ENCODE data around the gene GREM2. TPM values are rescaled to one million over a fixed set of nuclear protein-coding genes. Genes with fewer than 3 reads are reported as not detected.

Gene GREM2
- total RNA-seq, 5 donors from 2014 or later (not counting 1 experiment from before 2014, with no cell fraction given) = 0.23 to 2.9 (median 0.98) TPM

DNA sequence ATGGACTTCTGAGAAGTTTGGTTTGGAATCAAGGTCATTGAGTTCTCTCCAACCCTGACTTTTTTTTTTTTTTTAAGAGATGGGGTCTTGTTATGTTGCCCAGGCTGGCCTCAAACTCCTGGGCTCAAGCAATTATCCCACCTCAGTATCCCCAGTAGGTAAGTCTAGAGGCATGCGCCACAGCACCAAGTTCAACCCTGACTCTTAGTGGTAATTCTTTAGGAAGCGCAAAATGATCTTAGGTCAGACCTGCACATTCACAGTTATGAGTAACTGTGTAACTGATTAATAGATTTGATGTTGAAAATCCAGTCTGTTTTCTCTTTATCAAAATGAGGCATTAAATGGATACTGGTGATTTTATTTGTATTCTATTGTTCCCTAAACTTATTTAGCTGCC lies 95.9 kb downstream of the GREM2 start:
- Histone ChIP-seq H3K4me3 (ENCODE audit: control insufficient read depth in 1 of 2, extremely low read depth in 1 of 2, low read length in 1 of 2) (no peak overlapping the region), H3K36me3 (ENCODE audit: control insufficient read depth in 2 of 2, extremely low read depth in 1 of 2, insufficient read depth in 1 of 2, low read length in 1 of 2) (no peaks in the 10 kb centered on the region), H3K9me3 (no peaks in the 10 kb centered on the region), H3K27me3 (replicated peaks in 1 of 2; ENCODE audit: control insufficient read depth in 2 of 2, extremely low read depth in 1 of 2, insufficient read depth in 2 of 2, low read length in 1 of 2) (no peaks in the 10 kb centered on the region), H3K4me1 (ENCODE audit: control insufficient read depth in 1 of 2, extremely low read depth in 1 of 2, insufficient read depth in 2 of 2, low read length in 2 of 2) (no peaks in the 10 kb centered on the region), H3K27ac (ENCODE audit: low read length) (no peak overlapping the region)
- 80% methylated on average over 1 of the region's 2 CpGs for WGBS (ENCODE audit: insufficient coverage)
- DNase-seq (no peak), ATAC-seq (replicated peaks in 1 of 4) (no peak)
- no peaks in the 10 kb centered on the region for H3K4me1 Mint-ChIP-seq
- no peak overlapping the region for H3K27ac Mint-ChIP-seq
- no peak overlapping the region for H3K4me3 Mint-ChIP-seq
- ChIA-PET POLR2A (no interaction called here), CTCF (no interaction called here)
- H3K36me3 Mint-ChIP-seq = no peaks in the 10 kb centered on the region
- H3K9me3 Mint-ChIP-seq = peaks cover 0 to 5% (median 0%) of the 10 kb centered on the region in 3 donors
- no peaks in the 10 kb centered on the region for H3K27me3 Mint-ChIP-seq

DNA sequence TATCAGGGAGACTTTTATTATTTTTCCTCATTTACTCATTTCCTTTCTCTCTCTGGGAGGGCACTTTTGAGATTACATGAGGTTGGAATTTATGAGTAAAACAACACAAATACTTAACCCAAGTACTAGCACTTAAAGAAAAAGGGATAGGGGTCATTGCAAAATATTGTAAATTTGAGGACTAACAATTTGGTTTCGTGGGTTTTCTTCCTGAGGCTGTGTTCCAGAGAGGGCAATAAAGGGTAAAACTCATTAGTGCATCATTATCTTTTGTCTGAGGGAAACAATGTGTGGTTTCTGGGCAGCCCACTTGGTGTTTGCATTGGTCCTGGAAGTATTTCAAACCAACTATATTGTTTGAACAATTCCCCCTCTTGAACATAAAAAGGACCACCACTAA lies 96.5 kb downstream of the GREM2 start:
- Histone ChIP-seq H3K4me3 (ENCODE audit: control insufficient read depth in 1 of 2, extremely low read depth in 1 of 2, low read length in 1 of 2) (no peak overlapping the region), H3K9me3 (no peaks in the 10 kb centered on the region), H3K27ac (ENCODE audit: low read length) (no peak overlapping the region), H3K4me1 (ENCODE audit: control insufficient read depth in 1 of 2, extremely low read depth in 1 of 2, insufficient read depth in 2 of 2, low read length in 2 of 2) (no peaks in the 10 kb centered on the region), H3K27me3 (replicated peaks in 1 of 2; ENCODE audit: control insufficient read depth in 2 of 2, extremely low read depth in 1 of 2, insufficient read depth in 2 of 2, low read length in 1 of 2) (no peaks in the 10 kb centered on the region), H3K36me3 (ENCODE audit: control insufficient read depth in 2 of 2, extremely low read depth in 1 of 2, insufficient read depth in 1 of 2, low read length in 1 of 2) (no peaks in the 10 kb centered on the region)
- no peak overlapping the region for H3K27ac Mint-ChIP-seq
- no peaks in the 10 kb centered on the region for H3K36me3 Mint-ChIP-seq
- no peak overlapping the region for H3K4me3 Mint-ChIP-seq
- CTCF ChIA-PET = no interaction called here
- POLR2A ChIA-PET = no interaction called here
- no peaks in the 10 kb centered on the region for H3K4me1 Mint-ChIP-seq
- H3K9me3 Mint-ChIP-seq = peaks cover 0 to 5% (median 0%) of the 10 kb centered on the region in 3 donors
- no peak for ATAC-seq (replicated peaks in 1 of 4)
- no peaks in the 10 kb centered on the region for H3K27me3 Mint-ChIP-seq
- no CpG with 5 or more reads among the region's 1 CpG for WGBS (ENCODE audit: insufficient coverage)
- DNase-seq = no peak

DNA sequence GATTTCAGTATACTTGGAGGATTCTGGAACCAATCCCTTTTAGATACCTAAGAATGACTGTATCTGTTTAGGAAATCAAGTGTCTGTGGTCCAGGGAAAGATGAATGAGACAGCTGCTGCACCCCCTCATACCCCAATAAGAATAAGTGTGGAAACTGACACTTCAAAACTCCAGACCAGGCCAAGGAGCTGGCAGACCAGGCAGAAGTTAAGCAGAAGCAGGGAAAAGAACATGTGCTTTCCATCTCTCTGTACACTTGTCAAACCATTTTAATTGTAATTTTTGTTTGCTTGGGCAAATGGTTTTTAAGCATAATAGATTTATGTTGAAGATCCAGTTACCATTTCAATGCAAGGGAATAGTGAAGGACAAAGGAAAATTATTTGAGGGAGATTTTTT lies 100.2 kb downstream of the GREM2 start:
- Mint-ChIP-seq H3K9me3 (peaks cover 0 to 5% (median 0%) of the 10 kb centered on the region in 3 donors), H3K36me3 (no peaks in the 10 kb centered on the region), H3K27ac (no peak overlapping the region), H3K4me1 (no peaks in the 10 kb centered on the region), H3K4me3 (no peak overlapping the region), H3K27me3 (no peaks in the 10 kb centered on the region)
- Histone ChIP-seq H3K27ac (ENCODE audit: low read length) (no peak overlapping the region), H3K36me3 (ENCODE audit: control insufficient read depth in 2 of 2, extremely low read depth in 1 of 2, insufficient read depth in 1 of 2, low read length in 1 of 2) (no peaks in the 10 kb centered on the region), H3K9me3 (no peaks in the 10 kb centered on the region), H3K4me3 (ENCODE audit: control insufficient read depth in 1 of 2, extremely low read depth in 1 of 2, low read length in 1 of 2) (no peak overlapping the region), H3K4me1 (ENCODE audit: control insufficient read depth in 1 of 2, extremely low read depth in 1 of 2, insufficient read depth in 2 of 2, low read length in 2 of 2) (no peaks in the 10 kb centered on the region), H3K27me3 (replicated peaks in 1 of 2; ENCODE audit: control insufficient read depth in 2 of 2, extremely low read depth in 1 of 2, insufficient read depth in 2 of 2, low read length in 1 of 2) (no peaks in the 10 kb centered on the region)
- DNase-seq = no peak
- ATAC-seq (replicated peaks in 1 of 4) = no peak
- POLR2A ChIA-PET = no interaction called here
- CTCF ChIA-PET = no interaction called here

DNA sequence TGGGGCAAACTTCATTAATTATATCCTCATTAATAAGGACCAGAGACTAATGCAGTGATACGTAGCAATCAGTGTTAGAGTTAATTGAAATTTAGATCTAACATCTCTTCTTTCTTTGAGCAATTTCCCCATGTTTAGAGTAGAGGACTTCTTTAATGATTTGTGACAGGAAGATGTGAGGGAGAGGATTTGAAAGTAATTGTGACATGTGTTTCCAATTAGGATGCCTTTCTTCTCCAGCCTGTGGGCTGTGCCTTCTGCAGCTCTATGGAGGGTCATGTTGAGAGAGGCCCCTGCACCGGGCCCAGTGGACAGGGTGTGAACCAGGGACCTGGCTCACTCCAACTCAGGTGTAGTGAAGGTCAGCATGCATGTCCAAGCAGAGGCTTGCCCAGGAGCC lies 103.0 kb downstream of the GREM2 start:
- Histone ChIP-seq H3K4me1 (ENCODE audit: control insufficient read depth in 1 of 2, extremely low read depth in 1 of 2, insufficient read depth in 2 of 2, low read length in 2 of 2) (no peaks in the 10 kb centered on the region), H3K36me3 (ENCODE audit: control insufficient read depth in 2 of 2, extremely low read depth in 1 of 2, insufficient read depth in 1 of 2, low read length in 1 of 2) (no peaks in the 10 kb centered on the region), H3K27me3 (replicated peaks in 1 of 2; ENCODE audit: control insufficient read depth in 2 of 2, extremely low read depth in 1 of 2, insufficient read depth in 2 of 2, low read length in 1 of 2) (no peaks in the 10 kb centered on the region), H3K9me3 (no peaks in the 10 kb centered on the region), H3K27ac (ENCODE audit: low read length) (no peak overlapping the region), H3K4me3 (ENCODE audit: control insufficient read depth in 1 of 2, extremely low read depth in 1 of 2, low read length in 1 of 2) (no peak overlapping the region)
- ChIA-PET CTCF (interaction anchor here in 1 of 2 donors (0.7 kb wide), 1 partner anchor 171 kb away, joined by 5 read pairs; no protein-coding TSS in a partner anchor), POLR2A (no interaction called here)
- no peak overlapping the region for H3K4me3 Mint-ChIP-seq
- no peak overlapping the region for H3K27ac Mint-ChIP-seq
- no peaks in the 10 kb centered on the region for H3K27me3 Mint-ChIP-seq
- H3K9me3 Mint-ChIP-seq = peaks cover 0 to 5% (median 0%) of the 10 kb centered on the region in 3 donors
- WGBS (ENCODE audit: insufficient coverage) = no CpG with 5 or more reads among the region's 2 CpGs
- peaks cover 0 to 4% (median 2%) of the 10 kb centered on the region in 3 donors for H3K4me1 Mint-ChIP-seq
- ATAC-seq (replicated peaks in 1 of 4) (no peak), DNase-seq (no peak)
- no peaks in the 10 kb centered on the region for H3K36me3 Mint-ChIP-seq

DNA sequence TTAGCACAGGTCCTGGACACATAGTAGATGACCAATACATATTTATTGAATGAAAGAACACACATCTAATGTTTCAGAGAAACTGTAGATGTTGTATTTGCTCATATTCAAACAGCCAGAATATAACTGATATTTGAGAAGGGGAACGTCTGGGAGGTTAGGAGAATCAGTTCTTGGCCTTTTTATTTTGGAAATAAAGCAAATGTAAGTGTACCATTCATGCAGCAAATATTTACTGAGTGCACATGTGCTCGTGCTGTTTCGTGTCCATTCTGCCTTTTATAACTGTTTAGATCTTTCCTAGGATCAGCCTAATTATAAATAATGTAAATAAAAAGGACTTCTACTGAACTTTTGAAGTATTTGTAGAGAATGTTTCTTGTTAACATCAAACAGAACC lies 103.8 kb downstream of the GREM2 start:
- POLR2A ChIA-PET = no interaction called here
- Histone ChIP-seq H3K27me3 (replicated peaks in 1 of 2; ENCODE audit: control insufficient read depth in 2 of 2, extremely low read depth in 1 of 2, insufficient read depth in 2 of 2, low read length in 1 of 2) (no peaks in the 10 kb centered on the region), H3K27ac (ENCODE audit: low read length) (no peak overlapping the region), H3K9me3 (no peaks in the 10 kb centered on the region), H3K36me3 (ENCODE audit: control insufficient read depth in 2 of 2, extremely low read depth in 1 of 2, insufficient read depth in 1 of 2, low read length in 1 of 2) (no peaks in the 10 kb centered on the region), H3K4me3 (ENCODE audit: control insufficient read depth in 1 of 2, extremely low read depth in 1 of 2, low read length in 1 of 2) (no peak overlapping the region), H3K4me1 (ENCODE audit: control insufficient read depth in 1 of 2, extremely low read depth in 1 of 2, insufficient read depth in 2 of 2, low read length in 2 of 2) (no peaks in the 10 kb centered on the region)
- Mint-ChIP-seq H3K9me3 (peaks cover 0 to 5% (median 0%) of the 10 kb centered on the region in 3 donors), H3K36me3 (no peaks in the 10 kb centered on the region), H3K4me1 (peaks cover 0 to 4% (median 2%) of the 10 kb centered on the region in 3 donors), H3K4me3 (no peak overlapping the region), H3K27ac (no peak overlapping the region), H3K27me3 (no peaks in the 10 kb centered on the region)
- CTCF ChIA-PET = no interaction called here
- ATAC-seq (replicated peaks in 1 of 4) = no peak
- no CpG with 5 or more reads among the region's 3 CpGs for WGBS (ENCODE audit: insufficient coverage)
- no peak for DNase-seq

DNA sequence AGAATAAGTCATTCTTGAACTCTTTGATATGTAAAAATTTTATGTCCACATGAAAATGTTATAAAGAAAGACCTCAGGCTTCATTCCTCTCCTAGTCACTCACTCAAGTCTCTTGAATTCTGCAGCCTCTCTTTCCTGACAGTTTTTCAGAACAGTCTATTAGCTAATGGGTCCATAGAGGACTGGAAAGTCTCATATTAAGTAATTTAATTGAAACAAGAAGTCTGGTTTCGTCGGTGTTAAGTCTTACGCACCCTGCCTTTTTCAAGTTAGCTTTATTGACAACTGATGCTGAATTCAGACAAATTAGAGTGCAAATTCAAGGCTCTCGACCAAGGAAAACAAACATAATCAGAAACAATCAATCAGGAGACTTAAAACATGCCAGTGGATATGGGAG lies 105.8 kb downstream of the GREM2 start:
- no peaks in the 10 kb centered on the region for H3K27me3 ChIP-seq (replicated peaks in 1 of 2; ENCODE audit: control insufficient read depth in 2 of 2, extremely low read depth in 1 of 2, insufficient read depth in 2 of 2, low read length in 1 of 2)
- Mint-ChIP-seq H3K27ac (no peak overlapping the region), H3K4me3 (no peak overlapping the region), H3K27me3 (no peaks in the 10 kb centered on the region), H3K9me3 (no peaks in the 10 kb centered on the region), H3K36me3 (no peaks in the 10 kb centered on the region), H3K4me1 (peaks cover 0 to 4% (median 2%) of the 10 kb centered on the region in 3 donors)
- no peak overlapping the region for H3K27ac ChIP-seq (ENCODE audit: low read length)
- ChIA-PET CTCF (no interaction called here), POLR2A (no interaction called here)
- H3K9me3 ChIP-seq = no peaks in the 10 kb centered on the region
- ATAC-seq (replicated peaks in 1 of 4) (no peak), DNase-seq (no peak)
- H3K4me1 ChIP-seq (ENCODE audit: control insufficient read depth in 1 of 2, extremely low read depth in 1 of 2, insufficient read depth in 2 of 2, low read length in 2 of 2) = no peaks in the 10 kb centered on the region
- no peaks in the 10 kb centered on the region for H3K36me3 ChIP-seq (ENCODE audit: control insufficient read depth in 2 of 2, extremely low read depth in 1 of 2, insufficient read depth in 1 of 2, low read length in 1 of 2)
- no peak overlapping the region for H3K4me3 ChIP-seq (ENCODE audit: control insufficient read depth in 1 of 2, extremely low read depth in 1 of 2, low read length in 1 of 2)
- no CpG with 5 or more reads among the region's 4 CpGs for WGBS (ENCODE audit: insufficient coverage)

DNA sequence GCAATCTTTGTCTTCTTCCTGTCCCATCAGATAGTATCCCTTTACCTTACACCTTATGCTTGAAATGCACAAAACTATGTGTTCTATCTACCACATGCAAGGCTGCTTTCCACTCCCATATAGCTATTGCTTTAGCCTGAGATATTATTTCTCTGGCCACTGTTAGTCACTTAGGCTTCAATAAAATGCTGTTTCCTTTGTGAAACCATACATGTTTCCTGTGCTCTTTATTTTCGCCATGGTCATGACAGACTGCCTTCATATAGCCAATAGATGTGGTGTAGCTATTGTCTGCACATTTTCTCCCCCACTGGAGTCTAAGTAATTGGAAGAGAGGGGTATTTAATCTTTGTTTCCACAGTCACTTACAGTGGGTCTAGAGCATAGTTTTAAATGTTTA lies 108.4 kb downstream of the GREM2 start:
- CTCF ChIA-PET = no interaction called here
- no CpG with 5 or more reads among the region's 1 CpG for WGBS (ENCODE audit: insufficient coverage)
- Mint-ChIP-seq H3K27me3 (no peaks in the 10 kb centered on the region), H3K4me3 (no peak overlapping the region), H3K9me3 (no peaks in the 10 kb centered on the region), H3K4me1 (peaks cover 0 to 4% (median 2%) of the 10 kb centered on the region in 3 donors), H3K27ac (no peak overlapping the region), H3K36me3 (no peaks in the 10 kb centered on the region)
- ATAC-seq (replicated peaks in 1 of 4) = no peak
- H3K36me3 ChIP-seq (ENCODE audit: control insufficient read depth in 2 of 2, extremely low read depth in 1 of 2, insufficient read depth in 1 of 2, low read length in 1 of 2) = no peaks in the 10 kb centered on the region
- no peaks in the 10 kb centered on the region for H3K9me3 ChIP-seq
- H3K4me3 ChIP-seq (ENCODE audit: control insufficient read depth in 1 of 2, extremely low read depth in 1 of 2, low read length in 1 of 2) = no peak overlapping the region
- POLR2A ChIA-PET = no interaction called here
- no peaks in the 10 kb centered on the region for H3K4me1 ChIP-seq (ENCODE audit: control insufficient read depth in 1 of 2, extremely low read depth in 1 of 2, insufficient read depth in 2 of 2, low read length in 2 of 2)
- H3K27me3 ChIP-seq (replicated peaks in 1 of 2; ENCODE audit: control insufficient read depth in 2 of 2, extremely low read depth in 1 of 2, insufficient read depth in 2 of 2, low read length in 1 of 2) = no peaks in the 10 kb centered on the region
- H3K27ac ChIP-seq (ENCODE audit: low read length) = no peak overlapping the region
- no peak for DNase-seq

Measured in T-cell (primary cell).